Spleen (tissue), 7 donors: ENCODE measurements around the gene HES3.

Experiments
- POLR2A ChIP-seq, 3 donors: fragments of 450-650 bp; IDR thresholded peaks; one replicate each; pipeline ENCODE4 v1.5.1; 2017; ENCODE audit warnings: antibody characterized with exemption in 3 of 3, mild to moderate bottlenecking in 1 of 3
- POLR2AphosphoS5 ChIP-seq, 3 donors: sonication (generic); formaldehyde crosslinking; IDR thresholded peaks; one replicate each; pipeline ENCODE4 v1.5.1; 2017; ENCODE audit warnings: antibody characterized with exemption in 3 of 3
- TF ChIP-seq, protein P1 (sequence below), 11 experiments: fragments of 200-600 bp in 7 of 11; fragments of 450-650 bp in 4 of 11; sonication (generic) in 4 of 11; IDR thresholded peaks in 8 of 11; conservative IDR thresholded peaks in 3 of 11; 1 replicate in 7 of 11; 2 replicates in 4 of 11; pipeline versions ENCODE4 v1.4.0 to v1.8.0; 2016 to 2021; ENCODE audit warnings: antibody characterized with exemption in 11 of 11, inconsistent platforms in 4 of 11, mild to moderate bottlenecking in 1 of 11
- donor health status: DM: no; HTN: no; CAD: no; lungs with moderate emphysema.
- donor health status: DM: no; HTN: no; CAD: no.
- donor health status: DM: no; HTN: no; CAD: no.

DNA sequence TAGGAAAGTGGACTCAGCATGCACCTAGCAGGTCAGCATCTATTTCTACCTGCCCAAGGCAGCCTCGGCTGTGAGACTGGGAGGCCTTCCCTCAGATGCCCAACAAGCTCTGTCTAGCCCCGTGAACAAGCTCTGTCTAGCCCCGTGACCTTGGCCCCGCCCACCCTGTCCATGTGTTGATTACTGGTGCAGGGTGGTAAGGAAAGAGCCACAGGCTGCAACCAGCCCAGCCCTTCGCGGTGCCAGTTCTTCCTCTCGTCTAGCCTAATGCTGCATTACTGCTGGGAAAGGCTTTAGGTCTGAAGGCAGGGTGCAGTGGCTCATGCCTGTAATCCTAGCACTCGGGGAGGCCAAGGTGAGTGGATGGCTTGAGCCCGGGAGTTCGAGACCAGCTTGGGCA is 14.7 kb downstream of the HES3 start:
- TF ChIP-seq, protein P1, sequence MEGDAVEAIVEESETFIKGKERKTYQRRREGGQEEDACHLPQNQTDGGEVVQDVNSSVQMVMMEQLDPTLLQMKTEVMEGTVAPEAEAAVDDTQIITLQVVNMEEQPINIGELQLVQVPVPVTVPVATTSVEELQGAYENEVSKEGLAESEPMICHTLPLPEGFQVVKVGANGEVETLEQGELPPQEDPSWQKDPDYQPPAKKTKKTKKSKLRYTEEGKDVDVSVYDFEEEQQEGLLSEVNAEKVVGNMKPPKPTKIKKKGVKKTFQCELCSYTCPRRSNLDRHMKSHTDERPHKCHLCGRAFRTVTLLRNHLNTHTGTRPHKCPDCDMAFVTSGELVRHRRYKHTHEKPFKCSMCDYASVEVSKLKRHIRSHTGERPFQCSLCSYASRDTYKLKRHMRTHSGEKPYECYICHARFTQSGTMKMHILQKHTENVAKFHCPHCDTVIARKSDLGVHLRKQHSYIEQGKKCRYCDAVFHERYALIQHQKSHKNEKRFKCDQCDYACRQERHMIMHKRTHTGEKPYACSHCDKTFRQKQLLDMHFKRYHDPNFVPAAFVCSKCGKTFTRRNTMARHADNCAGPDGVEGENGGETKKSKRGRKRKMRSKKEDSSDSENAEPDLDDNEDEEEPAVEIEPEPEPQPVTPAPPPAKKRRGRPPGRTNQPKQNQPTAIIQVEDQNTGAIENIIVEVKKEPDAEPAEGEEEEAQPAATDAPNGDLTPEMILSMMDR (IDR thresholded peaks at IDR 0.05 in 8 of 11, conservative IDR thresholded peaks at IDR 0.05 in 3 of 11) = no peak
- TF ChIP-seq POLR2AphosphoS5 (IDR thresholded peaks at IDR 0.05) (no peak), POLR2A (IDR thresholded peaks at IDR 0.05) (no peak)
